ENCODE data around the gene PARP11. TPM values are rescaled to one million over a fixed set of nuclear protein-coding genes. Genes with fewer than 3 reads are reported as not detected.

The PARP11 gene
- total RNA-seq, 1 donor from 2014 or later, result 19.0 TPM

- no peak for DNase-seq
- Mint-ChIP-seq H3K4me1 (ENCODE audit: low read depth, unreplicated experiment) (peaks cover 4% of the 10 kb centered on the region), H3K9me3 (ENCODE audit: unreplicated experiment) (peaks cover 4% of the 10 kb centered on the region), H3K4me3 (ENCODE audit: unreplicated experiment) (no peak overlapping the region), H3K36me3 (ENCODE audit: unreplicated experiment) (peaks cover 5% of the 10 kb centered on the region), H3K27me3 (ENCODE audit: unreplicated experiment) (no peaks in the 10 kb centered on the region), H3K27ac (ENCODE audit: unreplicated experiment) (no peak overlapping the region)
- no peak for TF ChIP-seq CTCF (IDR thresholded peaks at IDR 0.05; ENCODE audit: partially characterized antibody, unreplicated experiment)
Measured at GRCh38 chr12:3881281-3881950, 8.2 kb upstream of the PARP11 start.

- Mint-ChIP-seq H3K9me3 (ENCODE audit: unreplicated experiment) (peaks cover 4% of the 10 kb centered on the region), H3K4me1 (ENCODE audit: low read depth, unreplicated experiment) (no peaks in the 10 kb centered on the region), H3K36me3 (ENCODE audit: unreplicated experiment) (peaks cover 5% of the 10 kb centered on the region), H3K27ac (ENCODE audit: unreplicated experiment) (no peak overlapping the region), H3K27me3 (ENCODE audit: unreplicated experiment) (no peaks in the 10 kb centered on the region), H3K4me3 (ENCODE audit: unreplicated experiment) (no peak overlapping the region)
- no peak for TF ChIP-seq CTCF (IDR thresholded peaks at IDR 0.05; ENCODE audit: partially characterized antibody, unreplicated experiment)
- DNase-seq, result no peak
Measured at GRCh38 chr12:3879846-3880245, 6.6 kb upstream of the PARP11 start.

- no peak overlapping the region for H3K27ac Mint-ChIP-seq (ENCODE audit: unreplicated experiment)
- no peak for DNase-seq
Measured at GRCh38 chr12:3871356-3871755, 1.8 kb downstream of the PARP11 start.

GRCh38 chr12:3869865-3870264, 3.3 kb downstream of the PARP11 start:
- peaks cover 14% of the 10 kb centered on the region for H3K36me3 Mint-ChIP-seq (ENCODE audit: unreplicated experiment)
- H3K4me3 Mint-ChIP-seq (ENCODE audit: unreplicated experiment), result no peak overlapping the region
- no peak overlapping the region for H3K27ac Mint-ChIP-seq (ENCODE audit: unreplicated experiment)
- no peak for DNase-seq
- TF ChIP-seq CTCF (IDR thresholded peaks at IDR 0.05; ENCODE audit: partially characterized antibody, unreplicated experiment), result no peak
- peaks cover 5% of the 10 kb centered on the region for H3K27me3 Mint-ChIP-seq (ENCODE audit: unreplicated experiment)
- H3K4me1 Mint-ChIP-seq (ENCODE audit: low read depth, unreplicated experiment), result peaks cover 5% of the 10 kb centered on the region
- H3K9me3 Mint-ChIP-seq (ENCODE audit: unreplicated experiment), result peaks cover 4% of the 10 kb centered on the region

More at GRCh38 chr12:3871356-3871755, 1.8 kb downstream of the PARP11 start:
- H3K4me1 Mint-ChIP-seq (ENCODE audit: low read depth, unreplicated experiment), result peaks cover 5% of the 10 kb centered on the region
- no peaks in the 10 kb centered on the region for H3K36me3 Mint-ChIP-seq (ENCODE audit: unreplicated experiment)
- peak overlapping the region; percentile 92 for H3K4me3 Mint-ChIP-seq (ENCODE audit: unreplicated experiment)
- no peak for TF ChIP-seq CTCF (IDR thresholded peaks at IDR 0.05; ENCODE audit: partially characterized antibody, unreplicated experiment)
- peaks cover 3% of the 10 kb centered on the region for H3K9me3 Mint-ChIP-seq (ENCODE audit: unreplicated experiment)
- H3K27me3 Mint-ChIP-seq (ENCODE audit: unreplicated experiment), result peaks cover 5% of the 10 kb centered on the region

- Mint-ChIP-seq H3K4me1 (ENCODE audit: low read depth, unreplicated experiment) (peaks cover 5% of the 10 kb centered on the region), H3K4me3 (ENCODE audit: unreplicated experiment) (no peak overlapping the region), H3K9me3 (ENCODE audit: unreplicated experiment) (peaks cover 4% of the 10 kb centered on the region), H3K27me3 (ENCODE audit: unreplicated experiment) (peaks cover 5% of the 10 kb centered on the region), H3K27ac (ENCODE audit: unreplicated experiment) (no peak overlapping the region), H3K36me3 (ENCODE audit: unreplicated experiment) (peaks cover 19% of the 10 kb centered on the region)
- TF ChIP-seq CTCF (IDR thresholded peaks at IDR 0.05; ENCODE audit: partially characterized antibody, unreplicated experiment), result no peak
- no peak for DNase-seq
Measured at GRCh38 chr12:3869433-3869832, 3.8 kb downstream of the PARP11 start.
